ENCODE results near the gene PHOX2A.

- TF ChIP-seq ZNF8 (CRISPR knock-in tag; IDR thresholded peaks at IDR 0.05): no peak
- TF ChIP-seq PATZ1 (CRISPR knock-in tag; IDR thresholded peaks at IDR 0.05; ENCODE audit: borderline replicate concordance): no peak
These were observed 48.3 kb upstream of the PHOX2A start for GRCh38 chr11:72292106-72292785.

Data from SK-N-SH treated with all-trans-retinoic acid at 6 μM for 48 hours (cell line).